HL-60 (cell line): Measurements from ENCODE around the gene AMPD2.

ENCODE experiments used
- DNase-seq, 2 experiments: peaks; one replicate each; pipeline ENCODE4 v3.0.0-alpha.2; 2010 to 2020; ENCODE audit warnings: low read depth in 1 of 2, low spot score in 1 of 2
- H3K27ac ChIP-seq: fragments of 250-450 bp; sonication (Bioruptor Pico); replicated peaks from 2 replicates; pipeline ENCODE4 v1.5.1; 2020; ENCODE audit warnings: mild to moderate bottlenecking, moderate library complexity
- H3K27me3 ChIP-seq: fragments of 250-450 bp; sonication (Bioruptor Pico); 2 replicates; pipeline ENCODE4 v1.5.1; 2021; ENCODE audit warnings: mild to moderate bottlenecking, moderate library complexity; ENCODE audit not compliant: insufficient read depth, poor library complexity, severe bottlenecking
- H3K4me3 ChIP-seq: replicated peaks from 2 replicates; pipeline ENCODE4 v1.5.1; 2011; ENCODE audit warnings: mild to moderate bottlenecking, control low read depth, low read length; ENCODE audit not compliant: insufficient read depth
- CTCF ChIP-seq: IDR thresholded peaks from one replicate; pipeline ENCODE4 v1.5.1; 2011; ENCODE audit warnings: low read length, control low read depth, inconsistent platforms; ENCODE audit not compliant: insufficient read depth
- GABPA ChIP-seq: IDR thresholded peaks from 2 replicates; pipeline ENCODE4 v1.6.1; 2012; ENCODE audit warnings: low read depth
- POLR2AphosphoS5 ChIP-seq: IDR thresholded peaks from 2 replicates; pipeline ENCODE4 v1.6.1; 2012; ENCODE audit warnings: low read depth
- REST ChIP-seq: IDR thresholded peaks from 2 replicates; pipeline ENCODE4 v1.6.1; 2012; ENCODE audit warnings: low read depth; ENCODE audit not compliant: insufficient replicate concordance
- SPI1 ChIP-seq: IDR thresholded peaks from 2 replicates; pipeline ENCODE4 v1.6.1; 2012; ENCODE audit warnings: low read depth, mild to moderate bottlenecking, borderline replicate concordance

AMPD2 gene

GRCh38 chr1:109629372-109630030 lies 9.9 kb downstream of the AMPD2 start:
- DNase-seq = no peak
- Histone ChIP-seq H3K27ac (no peak overlapping the region), H3K27me3 (no peaks in the 10 kb centered on the region), H3K4me3 (no peak overlapping the region)
- no peak for TF ChIP-seq POLR2AphosphoS5
- no peak for TF ChIP-seq REST
- no peak for TF ChIP-seq SPI1
- TF ChIP-seq GABPA = no peak
- no peak for TF ChIP-seq CTCF

DNA sequence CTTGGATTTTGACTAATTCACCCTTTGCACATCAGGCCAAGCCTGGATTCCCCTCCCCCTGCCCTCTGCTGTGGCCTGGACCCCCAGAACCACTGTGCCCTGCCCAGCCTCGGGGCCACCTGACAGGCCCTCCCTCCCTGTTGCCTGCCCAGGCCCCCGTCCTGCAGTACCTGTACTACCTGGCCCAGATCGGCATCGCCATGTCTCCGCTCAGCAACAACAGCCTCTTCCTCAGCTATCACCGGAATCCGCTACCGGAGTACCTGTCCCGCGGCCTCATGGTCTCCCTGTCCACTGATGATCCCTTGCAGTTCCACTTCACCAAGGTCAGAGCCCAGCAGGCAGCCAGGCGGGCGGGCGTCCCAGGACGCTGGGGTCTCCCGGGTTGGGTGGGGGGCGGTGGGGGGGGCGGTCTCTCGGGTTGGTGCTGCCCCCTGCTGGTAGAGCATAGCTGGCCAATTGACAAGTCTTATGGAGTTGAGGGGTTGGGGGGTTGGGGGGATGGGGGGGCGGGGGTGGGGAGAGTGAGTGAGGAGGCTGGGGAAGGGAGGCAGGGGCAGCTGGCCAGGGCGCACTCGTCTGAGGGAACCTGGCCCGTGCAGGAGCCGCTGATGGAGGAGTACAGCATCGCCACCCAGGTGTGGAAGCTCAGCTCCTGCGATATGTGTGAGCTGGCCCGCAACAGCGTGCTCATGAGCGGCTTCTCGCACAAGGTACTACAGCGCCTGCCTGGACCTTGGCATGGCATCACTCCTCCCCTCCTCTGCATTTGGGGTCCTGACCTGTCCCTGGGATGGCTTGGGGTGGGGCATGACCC lies 10.7 kb downstream of the AMPD2 start:
- TF ChIP-seq POLR2AphosphoS5 = no peak
- TF ChIP-seq SPI1 = no peak
- TF ChIP-seq CTCF = no peak
- TF ChIP-seq REST = no peak
- no peak for TF ChIP-seq GABPA
- no peak overlapping the region for H3K27ac ChIP-seq

GRCh38 chr1:109630898-109631512 lies 11.4 kb downstream of the AMPD2 start:
- TF ChIP-seq POLR2AphosphoS5 = no peak
- TF ChIP-seq SPI1 = no peak
- no peak for TF ChIP-seq CTCF
- no peak for TF ChIP-seq GABPA
- no peak for TF ChIP-seq REST
- no peak overlapping the region for H3K27ac ChIP-seq

More for the DNA sequence above, 10.7 kb downstream of the AMPD2 start:
- Histone ChIP-seq H3K27me3 (no peaks in the 10 kb centered on the region), H3K4me3 (no peak overlapping the region)
- no peak for DNase-seq

More at GRCh38 chr1:109630898-109631512, 11.4 kb downstream of the AMPD2 start:
- H3K4me3 ChIP-seq = no peak overlapping the region
- no peaks in the 10 kb centered on the region for H3K27me3 ChIP-seq
- DNase-seq = no peak
